ENCODE results near the gene GIT2. TPM values are rescaled to one million over a fixed set of nuclear protein-coding genes. Genes with fewer than 3 reads are reported as not detected.
A peak's percentile ranks its signal among the peaks of the same experiment; 100 is the strongest.

The GIT2 gene
- total RNA-seq, 1 experiment from 2014 or later = 76.3 TPM

DNA sequence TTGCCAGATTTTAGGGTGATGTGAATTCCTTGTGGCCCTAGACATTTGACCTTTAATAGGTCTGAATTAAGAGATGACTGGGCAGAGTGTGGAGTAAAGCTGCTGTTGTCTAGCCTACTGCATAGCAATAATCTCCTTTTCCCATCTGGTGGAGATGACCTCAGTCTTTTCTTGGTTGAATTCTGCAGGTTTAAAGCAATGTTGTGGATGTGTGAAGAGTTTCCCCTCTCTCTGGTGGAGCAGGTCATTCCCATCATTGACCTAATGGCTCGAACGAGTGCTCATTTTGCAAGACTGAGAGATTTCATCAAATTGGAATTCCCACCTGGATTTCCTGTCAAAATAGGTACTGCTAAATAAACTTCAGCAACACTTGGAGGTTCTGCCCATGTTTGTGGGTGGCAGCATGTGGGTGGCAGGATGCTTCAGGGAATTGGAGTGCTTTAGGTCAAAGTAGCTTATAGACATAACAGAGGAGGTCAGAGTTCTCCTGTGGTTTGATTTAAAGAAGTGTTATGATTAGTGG, 33.2 kb upstream of the GIT2 start:
- no peak overlapping the region for H2AFZ ChIP-seq (ENCODE audit: low read length)
- H3K4me3 ChIP-seq (ENCODE audit: low read length) = no peak overlapping the region
- H3K36me3 ChIP-seq (ENCODE audit: insufficient read depth, low read length) = peaks cover 58% of the 10 kb centered on the region
- H3K4me2 ChIP-seq (ENCODE audit: low read depth, low read length, poor library complexity, severe bottlenecking) = no peak overlapping the region
- H3K79me2 ChIP-seq (ENCODE audit: low read length) = peaks cover 12% of the 10 kb centered on the region
- H3K9me2 ChIP-seq (replicated peaks; ENCODE audit: insufficient read depth, low read length) = no peaks in the 10 kb centered on the region
- H3K9me3 ChIP-seq (ENCODE audit: low read length) = no peaks in the 10 kb centered on the region
- no peak for DNase-seq
- H3K9ac ChIP-seq (ENCODE audit: low read length) = no peak overlapping the region
- H3K27ac ChIP-seq (ENCODE audit: low read length) = no peak overlapping the region
- peaks cover 4% of the 10 kb centered on the region for H3K4me1 ChIP-seq (ENCODE audit: low read length)
- no peaks in the 10 kb centered on the region for H3K27me3 ChIP-seq (ENCODE audit: low read length)
- no peaks in the 10 kb centered on the region for H4K20me1 ChIP-seq (ENCODE audit: insufficient read depth, low read depth, low read length)

DNA sequence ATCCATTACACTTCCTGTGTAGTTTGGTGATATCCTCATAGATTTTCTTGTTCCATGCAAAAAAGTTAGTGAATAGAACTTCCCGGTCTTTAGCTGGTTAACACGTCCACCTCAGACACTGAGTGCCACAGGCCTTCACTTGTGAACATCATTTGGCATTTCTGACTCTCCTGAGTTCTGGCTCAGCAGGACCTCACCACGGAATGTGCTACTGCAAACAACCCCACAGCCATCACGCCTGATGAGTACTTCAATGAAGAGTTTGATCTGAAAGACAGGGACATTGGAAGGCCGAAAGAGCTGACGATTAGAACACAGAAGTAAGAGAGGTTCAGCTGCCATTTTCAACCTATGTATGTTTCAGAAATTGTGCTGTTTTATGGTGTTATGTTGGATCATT, 32.2 kb upstream of the GIT2 start:
- no peak overlapping the region for H2AFZ ChIP-seq (ENCODE audit: low read length)
- H3K27me3 ChIP-seq (ENCODE audit: low read length) = no peaks in the 10 kb centered on the region
- H3K4me1 ChIP-seq (ENCODE audit: low read length) = peaks cover 14% of the 10 kb centered on the region
- H4K20me1 ChIP-seq (ENCODE audit: insufficient read depth, low read depth, low read length) = no peaks in the 10 kb centered on the region
- H3K36me3 ChIP-seq (ENCODE audit: insufficient read depth, low read length) = peaks cover 49% of the 10 kb centered on the region
- DNase-seq = no peak
- peaks cover 15% of the 10 kb centered on the region for H3K79me2 ChIP-seq (ENCODE audit: low read length)
- no peaks in the 10 kb centered on the region for H3K9me3 ChIP-seq (ENCODE audit: low read length)
- H3K4me3 ChIP-seq (ENCODE audit: low read length) = no peak overlapping the region
- H3K9ac ChIP-seq (ENCODE audit: low read length) = no peak overlapping the region
- no peaks in the 10 kb centered on the region for H3K9me2 ChIP-seq (replicated peaks; ENCODE audit: insufficient read depth, low read length)
- H3K4me2 ChIP-seq (ENCODE audit: low read depth, low read length, poor library complexity, severe bottlenecking) = no peak overlapping the region
- no peak overlapping the region for H3K27ac ChIP-seq (ENCODE audit: low read length)

GRCh38 chr12:110024051-110024450, 27.9 kb upstream of the GIT2 start:
- H3K4me1 ChIP-seq (ENCODE audit: low read length) = peaks cover 33% of the 10 kb centered on the region
- peaks cover 46% of the 10 kb centered on the region for H3K79me2 ChIP-seq (ENCODE audit: low read length)
- H3K27me3 ChIP-seq (ENCODE audit: low read length) = no peaks in the 10 kb centered on the region
- H3K36me3 ChIP-seq (ENCODE audit: insufficient read depth, low read length) = peaks cover 51% of the 10 kb centered on the region
- DNase-seq = peak; percentile 48
- H4K20me1 ChIP-seq (ENCODE audit: insufficient read depth, low read depth, low read length) = no peaks in the 10 kb centered on the region
- no peaks in the 10 kb centered on the region for H3K9me2 ChIP-seq (replicated peaks; ENCODE audit: insufficient read depth, low read length)
- H3K9ac ChIP-seq (ENCODE audit: low read length) = no peak overlapping the region
- H3K4me2 ChIP-seq (ENCODE audit: low read depth, low read length, poor library complexity, severe bottlenecking) = peak overlapping the region; percentile 46
- H2AFZ ChIP-seq (ENCODE audit: low read length) = no peak overlapping the region
- no peaks in the 10 kb centered on the region for H3K9me3 ChIP-seq (ENCODE audit: low read length)
- H3K27ac ChIP-seq (ENCODE audit: low read length) = peak overlapping the region; percentile 71
- H3K4me3 ChIP-seq (ENCODE audit: low read length) = no peak overlapping the region

GRCh38 chr12:110023059-110023980, 27.2 kb upstream of the GIT2 start:
- peaks cover 40% of the 10 kb centered on the region for H3K4me1 ChIP-seq (ENCODE audit: low read length)
- H3K36me3 ChIP-seq (ENCODE audit: insufficient read depth, low read length) = peaks cover 56% of the 10 kb centered on the region
- H3K4me3 ChIP-seq (ENCODE audit: low read length) = no peak overlapping the region
- DNase-seq = no peak
- H3K79me2 ChIP-seq (ENCODE audit: low read length) = peaks cover 54% of the 10 kb centered on the region
- H3K27me3 ChIP-seq (ENCODE audit: low read length) = no peaks in the 10 kb centered on the region
- no peak overlapping the region for H2AFZ ChIP-seq (ENCODE audit: low read length)
- H3K9me3 ChIP-seq (ENCODE audit: low read length) = no peaks in the 10 kb centered on the region
- H3K9me2 ChIP-seq (replicated peaks; ENCODE audit: insufficient read depth, low read length) = no peaks in the 10 kb centered on the region
- H3K4me2 ChIP-seq (ENCODE audit: low read depth, low read length, poor library complexity, severe bottlenecking) = peak overlapping the region; percentile 46
- no peaks in the 10 kb centered on the region for H4K20me1 ChIP-seq (ENCODE audit: insufficient read depth, low read depth, low read length)
- peak overlapping the region; percentile 7; the same call in 1 of the 2 replicates for H3K9ac ChIP-seq (ENCODE audit: low read length)
- H3K27ac ChIP-seq (ENCODE audit: low read length) = peak overlapping the region; percentile 71

DNA sequence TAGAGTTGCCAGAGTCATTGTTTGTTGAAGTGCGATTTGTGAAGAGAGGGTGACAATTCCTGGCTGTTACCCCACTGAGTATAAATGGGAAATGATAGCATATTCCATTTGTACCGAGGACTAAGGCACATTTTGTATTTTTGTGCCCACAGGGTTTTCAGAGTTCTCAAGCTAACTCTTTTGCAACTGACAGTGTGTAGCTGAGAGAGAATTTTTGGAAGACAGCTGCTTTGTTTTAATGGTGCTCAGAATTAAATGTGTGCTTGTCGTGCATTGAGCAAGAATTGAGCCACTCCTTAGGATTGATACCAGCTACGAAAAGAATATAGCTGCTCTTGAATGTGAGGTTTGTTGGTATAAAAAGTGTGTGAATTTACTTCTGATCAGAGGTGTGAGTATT, 24.8 kb upstream of the GIT2 start:
- Histone ChIP-seq H3K27me3 (ENCODE audit: low read length) (no peaks in the 10 kb centered on the region), H2AFZ (ENCODE audit: low read length) (no peak overlapping the region), H3K4me2 (ENCODE audit: low read depth, low read length, poor library complexity, severe bottlenecking) (no peak overlapping the region), H4K20me1 (ENCODE audit: insufficient read depth, low read depth, low read length) (no peaks in the 10 kb centered on the region), H3K4me3 (ENCODE audit: low read length) (no peak overlapping the region), H3K27ac (ENCODE audit: low read length) (no peak overlapping the region), H3K4me1 (ENCODE audit: low read length) (peaks cover 43% of the 10 kb centered on the region), H3K79me2 (ENCODE audit: low read length) (peaks cover 70% of the 10 kb centered on the region), H3K9me3 (ENCODE audit: low read length) (no peaks in the 10 kb centered on the region), H3K9ac (ENCODE audit: low read length) (no peak overlapping the region), H3K36me3 (ENCODE audit: insufficient read depth, low read length) (peaks cover 59% of the 10 kb centered on the region), H3K9me2 (replicated peaks; ENCODE audit: insufficient read depth, low read length) (no peaks in the 10 kb centered on the region)
- no peak for DNase-seq

- peak; percentile 65 for DNase-seq
- Histone ChIP-seq H3K4me2 (ENCODE audit: low read depth, low read length, poor library complexity, severe bottlenecking) (no peak overlapping the region), H3K79me2 (ENCODE audit: low read length) (peaks cover 75% of the 10 kb centered on the region), H3K27me3 (ENCODE audit: low read length) (no peaks in the 10 kb centered on the region), H2AFZ (ENCODE audit: low read length) (no peak overlapping the region), H4K20me1 (ENCODE audit: insufficient read depth, low read depth, low read length) (no peaks in the 10 kb centered on the region), H3K4me1 (ENCODE audit: low read length) (peaks cover 51% of the 10 kb centered on the region), H3K36me3 (ENCODE audit: insufficient read depth, low read length) (peaks cover 50% of the 10 kb centered on the region), H3K9me2 (replicated peaks; ENCODE audit: insufficient read depth, low read length) (no peaks in the 10 kb centered on the region), H3K9me3 (ENCODE audit: low read length) (no peaks in the 10 kb centered on the region), H3K9ac (ENCODE audit: low read length) (no peak overlapping the region; the same call in 1 of the 2 replicates), H3K4me3 (ENCODE audit: low read length) (no peak overlapping the region), H3K27ac (ENCODE audit: low read length) (peak overlapping the region; percentile 16; the same call in 1 of the 2 replicates)
Observed at GRCh38 chr12:110015132-110015531, 19.0 kb upstream of the GIT2 start.

DNA sequence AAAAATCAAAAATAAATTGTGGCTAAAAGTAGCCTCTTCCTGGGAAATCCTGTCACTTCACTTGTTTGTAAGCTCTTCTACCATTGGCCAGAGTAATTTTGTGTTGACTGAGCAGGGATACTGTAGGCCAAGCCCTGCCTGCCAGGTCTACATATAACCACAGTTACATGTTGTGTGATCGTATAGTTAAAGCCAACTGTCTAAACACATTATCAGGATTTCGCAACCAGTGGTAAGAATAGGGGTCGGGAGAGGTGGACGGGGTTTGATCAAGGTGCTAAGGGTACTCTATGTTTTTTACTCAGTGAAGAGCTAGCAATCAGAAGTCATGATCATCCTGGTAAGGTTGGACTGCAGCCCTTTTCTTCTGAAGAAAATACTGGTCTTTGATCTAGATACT, 16.5 kb upstream of the GIT2 start:
- H3K27ac ChIP-seq (ENCODE audit: low read length) = peak overlapping the region; percentile 90
- no peak for DNase-seq
- no peaks in the 10 kb centered on the region for H4K20me1 ChIP-seq (ENCODE audit: insufficient read depth, low read depth, low read length)
- H3K4me3 ChIP-seq (ENCODE audit: low read length) = no peak overlapping the region
- no peaks in the 10 kb centered on the region for H3K27me3 ChIP-seq (ENCODE audit: low read length)
- H3K9me3 ChIP-seq (ENCODE audit: low read length) = no peaks in the 10 kb centered on the region
- H3K9me2 ChIP-seq (replicated peaks; ENCODE audit: insufficient read depth, low read length) = no peaks in the 10 kb centered on the region
- H3K4me1 ChIP-seq (ENCODE audit: low read length) = peaks cover 61% of the 10 kb centered on the region
- peak overlapping the region; percentile 78 for H3K4me2 ChIP-seq (ENCODE audit: low read depth, low read length, poor library complexity, severe bottlenecking)
- H3K36me3 ChIP-seq (ENCODE audit: insufficient read depth, low read length) = peaks cover 26% of the 10 kb centered on the region
- peak overlapping the region; percentile 63; the same call in 1 of the 2 replicates for H3K9ac ChIP-seq (ENCODE audit: low read length)
- H2AFZ ChIP-seq (ENCODE audit: low read length) = no peak overlapping the region
- peaks cover 74% of the 10 kb centered on the region for H3K79me2 ChIP-seq (ENCODE audit: low read length)

GRCh38 chr12:110012137-110012536, 16.0 kb upstream of the GIT2 start:
- peak; percentile 89 for DNase-seq
- H3K4me2 ChIP-seq (ENCODE audit: low read depth, low read length, poor library complexity, severe bottlenecking) = peak overlapping the region; percentile 78
- no peaks in the 10 kb centered on the region for H3K27me3 ChIP-seq (ENCODE audit: low read length)
- H3K4me1 ChIP-seq (ENCODE audit: low read length) = peaks cover 62% of the 10 kb centered on the region
- H3K9ac ChIP-seq (ENCODE audit: low read length) = peak overlapping the region; percentile 63
- H4K20me1 ChIP-seq (ENCODE audit: insufficient read depth, low read depth, low read length) = no peaks in the 10 kb centered on the region
- no peak overlapping the region for H2AFZ ChIP-seq (ENCODE audit: low read length)
- H3K79me2 ChIP-seq (ENCODE audit: low read length) = peaks cover 75% of the 10 kb centered on the region
- H3K27ac ChIP-seq (ENCODE audit: low read length) = peak overlapping the region; percentile 90
- H3K4me3 ChIP-seq (ENCODE audit: low read length) = peak overlapping the region; percentile 64
- H3K9me3 ChIP-seq (ENCODE audit: low read length) = no peaks in the 10 kb centered on the region
- peaks cover 21% of the 10 kb centered on the region for H3K36me3 ChIP-seq (ENCODE audit: insufficient read depth, low read length)
- no peaks in the 10 kb centered on the region for H3K9me2 ChIP-seq (replicated peaks; ENCODE audit: insufficient read depth, low read length)
